ENCODE measurements around the gene FBXL7. TPM values are rescaled to one million over a fixed set of nuclear protein-coding genes. Genes with fewer than 3 reads are reported as not detected.

Gene FBXL7
- 6.9 and 7.9 TPM in 2 replicates for total RNA-seq

DNA sequence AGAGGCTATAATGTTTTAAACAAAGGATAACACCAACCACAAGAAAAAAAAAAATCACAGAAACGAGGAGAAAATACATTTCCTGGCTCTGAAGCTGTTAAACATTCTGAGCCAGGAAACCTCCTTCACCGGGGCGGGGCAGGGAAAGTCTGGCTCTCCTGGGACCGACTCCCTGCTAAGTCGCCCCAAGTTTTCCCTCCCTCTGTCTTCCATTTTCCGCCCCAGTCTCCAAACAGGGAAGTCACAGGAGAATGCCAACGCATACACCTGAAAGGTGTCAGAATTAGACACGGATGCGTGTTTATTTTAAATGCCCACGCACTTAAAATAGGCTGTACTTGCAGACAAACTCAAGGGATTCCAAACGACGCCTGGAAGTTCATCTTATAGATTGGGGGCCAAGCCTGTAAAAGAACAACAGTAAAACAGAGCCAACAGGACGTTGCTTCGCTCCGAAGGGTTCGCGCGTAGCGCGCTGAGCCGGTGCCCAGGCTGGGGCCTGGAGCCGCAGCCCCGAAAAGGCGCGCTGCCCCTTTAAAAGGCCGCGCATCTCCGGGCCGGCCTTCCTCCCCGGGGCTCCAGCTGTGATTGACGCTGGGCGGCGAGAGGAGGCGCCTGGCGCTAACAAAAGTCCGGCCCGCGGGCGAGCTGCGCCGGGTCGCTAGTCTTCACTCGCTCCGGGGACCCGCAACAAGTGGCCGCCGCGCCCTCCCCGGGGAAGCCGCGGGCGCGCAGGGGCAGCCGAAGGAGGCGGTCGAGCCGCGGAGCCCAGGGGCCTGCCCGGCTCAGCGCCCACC is at the start of gene FBXL7:
Gene FBXL7, plus strand, starts transcription at position 653 of the 797 bp plus-strand sequence.

Small RNAs within 50 kb of the gene (small RNA-seq; reads per million reads assigned to genes)
- gene MIR887: 17.9 reads per million, percentile 96 among the genes with 10 or more reads in this experiment
